WTC11 (cell line): Measurements from ENCODE around the gene NHS.

ENCODE experiments used
- CBFB ChIP-seq: sonication (generic); formaldehyde crosslinking; IDR thresholded peaks from 2 replicates; pipeline ENCODE4 v1.8.1; 2022; ENCODE audit warnings: mild to moderate bottlenecking, low read depth, missing genetic modification reagents
- CREB1 ChIP-seq: sonication (generic); formaldehyde crosslinking; IDR thresholded peaks from 2 replicates; pipeline ENCODE4 v1.8.0; 2023; ENCODE audit warnings: mild to moderate bottlenecking, missing genetic modification reagents
- CTCF ChIP-seq: fragments of 200-600 bp; IDR thresholded peaks from 2 replicates; pipeline ENCODE4 v1.8.0; 2022; ENCODE audit warnings: antibody characterized with exemption
- OVOL2 ChIP-seq: fragments of 250-450 bp; sonication (Bioruptor Pico); IDR thresholded peaks from 2 replicates; pipeline ENCODE4 v1.9.0; 2021; ENCODE audit warnings: mild to moderate bottlenecking, borderline replicate concordance
- PREB ChIP-seq: sonication (generic); formaldehyde crosslinking; IDR thresholded peaks from 2 replicates; pipeline ENCODE4 v1.8.1; 2022; ENCODE audit warnings: mild to moderate bottlenecking, missing genetic modification reagents, moderate library complexity, borderline replicate concordance
- SP1 ChIP-seq: sonication (generic); formaldehyde crosslinking; conservative IDR thresholded peaks from 2 replicates; pipeline ENCODE4 v1.8.1; 2022; ENCODE audit warnings: missing genetic modification reagents
- TEAD1 ChIP-seq: sonication (generic); formaldehyde crosslinking; IDR thresholded peaks from 2 replicates; pipeline ENCODE4 v1.8.0; 2022; ENCODE audit warnings: mild to moderate bottlenecking, missing genetic modification reagents
- ZBTB43 ChIP-seq: sonication (generic); formaldehyde crosslinking; IDR thresholded peaks from 2 replicates; pipeline ENCODE4 v1.8.1; 2023; ENCODE audit warnings: mild to moderate bottlenecking, missing genetic modification reagents
- ZMAT4 ChIP-seq: fragments of 250-450 bp; sonication (Bioruptor Pico); IDR thresholded peaks from 2 replicates; pipeline ENCODE4 v1.9.0; 2021; ENCODE audit warnings: mild to moderate bottlenecking
- ZNF232 ChIP-seq: sonication (generic); formaldehyde crosslinking; IDR thresholded peaks from 2 replicates; pipeline ENCODE4 v1.8.0; 2022; ENCODE audit warnings: mild to moderate bottlenecking, missing genetic modification reagents
- ZSCAN18 ChIP-seq: fragments of 250-450 bp; sonication (Bioruptor Pico); IDR thresholded peaks from 2 replicates; pipeline ENCODE4 v2.1.2; 2022; ENCODE audit warnings: mild to moderate bottlenecking, moderate library complexity

- TF ChIP-seq TEAD1 (CRISPR knock-in tag) (no peak), OVOL2 (CRISPR knock-in tag) (no peak), CTCF (no peak), CREB1 (CRISPR knock-in tag) (no peak), ZBTB43 (CRISPR knock-in tag) (no peak), PREB (CRISPR knock-in tag) (no peak), ZMAT4 (CRISPR knock-in tag) (no peak), ZNF232 (CRISPR knock-in tag) (no peak), ZSCAN18 (CRISPR knock-in tag) (no peak), SP1 (CRISPR knock-in tag) (no peak), CBFB (CRISPR knock-in tag) (no peak)
Measured at GRCh38 chrX:17564689-17565409, 189.8 kb downstream of the NHS start.
